NCI-H748 treated with DMSO at 0.1 percent for 48 hours (cell line): ENCODE measurements around the gene SULT1B1.

Experiments used
- DNase-seq: peaks from one replicate; lab custom pipeline; 2025; lab: John Stamatoyannopoulos, UW

The SULT1B1 gene

DNA sequence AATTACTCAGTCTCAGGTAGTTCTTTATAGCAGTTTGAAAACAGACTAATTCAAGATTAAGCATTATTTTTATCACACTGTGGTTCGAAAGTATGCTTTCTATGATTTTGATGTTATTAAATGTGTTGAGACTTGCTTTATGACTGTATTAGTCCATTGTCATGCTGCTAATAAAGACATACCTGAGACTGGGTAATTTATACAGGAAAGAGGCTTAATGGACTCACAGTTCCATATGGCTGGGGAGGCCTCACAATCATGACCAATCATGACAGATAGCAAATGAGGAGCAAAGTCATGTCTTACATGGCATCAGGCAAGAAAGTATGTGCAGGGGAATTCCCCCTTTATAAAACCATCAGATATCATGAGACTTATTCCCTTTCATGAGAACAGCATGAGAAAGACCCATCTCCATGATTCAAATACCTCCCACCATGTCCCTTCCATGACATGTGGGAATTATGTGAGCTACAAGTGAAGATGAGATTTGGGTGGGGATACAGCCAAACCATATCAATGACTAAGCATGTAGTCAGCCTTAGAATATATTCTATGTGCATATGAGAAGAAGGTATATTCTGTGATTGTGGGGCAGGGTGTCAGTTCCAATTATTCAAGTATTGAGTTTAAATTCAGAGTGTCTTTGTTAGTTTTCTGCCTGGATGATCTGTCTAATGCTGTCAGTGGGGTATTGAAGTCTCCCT lies 62.7 kb downstream of the SULT1B1 start:
- no peak for DNase-seq

DNA sequence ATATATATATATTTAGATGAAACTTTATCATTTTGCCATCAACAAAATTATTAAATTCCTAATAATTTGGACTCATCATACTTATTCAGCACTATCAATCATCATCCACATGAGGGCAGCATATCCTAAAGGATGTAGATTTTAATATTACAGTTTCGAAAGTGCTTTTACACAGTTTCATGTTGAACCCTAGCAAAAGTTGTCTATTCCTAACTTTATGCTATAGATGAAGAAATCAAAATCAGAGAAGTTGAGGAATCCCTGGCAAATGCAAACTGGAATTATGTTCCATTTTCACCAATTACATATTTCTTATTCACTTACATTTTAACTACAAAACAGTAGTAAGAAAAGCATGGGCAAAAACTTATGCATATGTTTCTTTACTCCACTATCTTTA lies 70.8 kb downstream of the SULT1B1 start:
- DNase-seq = peak; percentile 15

DNA sequence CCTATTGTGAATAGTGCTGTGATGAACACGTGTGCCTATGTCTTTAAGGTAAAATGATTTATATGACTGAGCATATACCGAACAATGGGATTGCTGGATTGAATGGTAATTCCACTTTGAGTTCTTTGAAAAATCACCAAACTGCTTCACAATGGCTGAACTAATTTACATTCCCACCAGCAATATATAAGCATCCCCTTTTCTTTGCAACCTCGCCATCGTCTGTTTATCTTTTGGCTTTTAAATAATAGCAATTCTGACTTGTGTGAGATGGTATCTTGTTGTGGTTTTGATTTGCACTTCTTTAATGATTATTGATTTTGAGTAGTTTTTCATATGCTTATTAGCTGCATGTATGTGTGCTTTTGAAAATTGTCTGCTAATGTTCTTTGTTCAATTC lies 75.6 kb downstream of the SULT1B1 start:
- no peak for DNase-seq
